Fibroblast of villous mesenchyme (primary cell): ENCODE measurements around the gene TMEM100. TPM values are rescaled to one million over a fixed set of nuclear protein-coding genes. Genes with fewer than 3 reads are reported as not detected.
A peak's percentile ranks its signal among the peaks of the same experiment; 100 is the strongest.

ENCODE experiments used
- DNase-seq: peaks from one replicate; pipeline ENCODE4 v3.0.0-alpha.2; 2010; ENCODE audit warnings: low read depth
- H3K4me3 ChIP-seq: 2 replicates; pipeline ENCODE4 v1.5.1; 2011; ENCODE audit warnings: low read depth, mild to moderate bottlenecking, low read length
- CTCF ChIP-seq: IDR thresholded peaks from 2 replicates; pipeline ENCODE4 v1.5.1; 2012; ENCODE audit warnings: low read depth, mild to moderate bottlenecking, low read length; ENCODE audit not compliant: insufficient read depth
- total RNA-seq: library from RNA; depleted of rRNA; stranded (reverse); fragments of >200 nt; gene quantifications from 2 replicates; pipeline ENCODE4 v1.2.3, GENCODE V29; 2012

Gene TMEM100
- total RNA-seq, 1 donor, result under 0.01 TPM

- H3K4me3 ChIP-seq, result no peak overlapping the region
- DNase-seq, result no peak
- no peak for TF ChIP-seq CTCF
These were observed 13.2 kb downstream of the TMEM100 start for GRCh38 chr17:55709440-55709839.

GRCh38 chr17:55708175-55708974 lies 14.3 kb downstream of the TMEM100 start:
- peak overlapping the region; percentile 32 for H3K4me3 ChIP-seq
- no peak for DNase-seq
- TF ChIP-seq CTCF, result no peak

- DNase-seq, result no peak
- H3K4me3 ChIP-seq, result no peak overlapping the region
- TF ChIP-seq CTCF, result no peak
These were observed 15.6 kb downstream of the TMEM100 start for GRCh38 chr17:55706808-55707773.

- no peak overlapping the region for H3K4me3 ChIP-seq
- no peak for TF ChIP-seq CTCF
- no peak for DNase-seq
These were observed 16.8 kb downstream of the TMEM100 start for GRCh38 chr17:55705847-55706246.

GRCh38 chr17:55704401-55704800 lies 18.3 kb downstream of the TMEM100 start:
- H3K4me3 ChIP-seq, result no peak overlapping the region
- TF ChIP-seq CTCF, result no peak
- DNase-seq, result no peak

GRCh38 chr17:55702150-55702549 lies 20.5 kb downstream of the TMEM100 start:
- no peak for TF ChIP-seq CTCF
- peak; percentile 51 for DNase-seq
- no peak overlapping the region for H3K4me3 ChIP-seq
